Adrenal gland (tissue), 12 donors: Measurements from ENCODE around the gene PAX5. TPM values are rescaled to one million over a fixed set of nuclear protein-coding genes. Genes with fewer than 3 reads are reported as not detected.
"Not testable (repeated sequence)": the region's sequence is repeated elsewhere in the genome, so short reads cannot be mapped to it uniquely, and the experiment has no call there.

Source experiments
- DNase-seq, 7 donors: peaks; one replicate each; pipeline ENCODE4 v3.0.0-alpha.2; 2019 to 2020
- H3K27ac ChIP-seq, 5 donors: fragments of 200-600 bp; sonication (generic) in 4 of 5; 1 replicate in 3 of 5; 2 replicates in 2 of 5; pipeline versions ENCODE4 v1.5.1 to v1.8.0; 2016 to 2020; ENCODE audit warnings: mild to moderate bottlenecking in 1 of 5
- H3K27me3 ChIP-seq: fragments of 200-600 bp; 2 replicates; pipeline ENCODE4 v1.8.0; 2021
- H3K36me3 ChIP-seq, 2 donors: fragments of 200-600 bp; replicated peaks in 1 of 2; 1 replicate in 1 of 2; 2 replicates in 1 of 2; pipeline versions ENCODE4 v1.5.1 to v1.8.0; 2018 to 2022
- H3K4me1 ChIP-seq, 2 donors: fragments of 200-600 bp; replicated peaks in 1 of 2; 1 replicate in 1 of 2; 2 replicates in 1 of 2; pipeline versions ENCODE4 v1.5.1 to v1.8.0; 2018 to 2021
- H3K4me3 ChIP-seq, 4 donors: fragments of 200-600 bp; sonication (generic) in 3 of 4; one replicate each; pipeline ENCODE4 v1.5.1; 2016 to 2018
- H3K9me3 ChIP-seq, 3 donors: fragments of 200-600 bp; sonication (generic) in 1 of 3; replicated peaks in 1 of 3; 1 replicate in 2 of 3; 2 replicates in 1 of 3; pipeline versions ENCODE4 v1.5.1 to v1.8.0; 2016 to 2021
- POLR2A ChIP-seq, 2 donors: fragments of 450-650 bp; IDR thresholded peaks; one replicate each; pipeline ENCODE4 v1.6.1; 2017; ENCODE audit warnings: antibody characterized with exemption in 2 of 2, mild to moderate bottlenecking in 2 of 2, moderate library complexity in 1 of 2
- WGBS, 4 donors: extraction: QIAGEN DNeasy Blood & Tissue Kit in 2 of 4; methylation state at CpG; one replicate each; pipeline versions ENCODE4 v1.1.5 to v1.1.7; 2013 to 2017; 5-methylcytosine and 5-hydroxymethylcytosine counted together
- intact Hi-C, 2 donors: fragments of 100-400 bp; cut with DNase I; formaldehyde crosslinking; loops; one replicate each; pipeline versions ENCODE4 v1.14.1 to v1.15.0; 2022 to 2023
- polyA plus RNA-seq, 3 donors: library from polyadenylated mRNA; stranded (reverse); fragments of 200-250 nt in 2 of 3; fragments of 350-450 nt in 1 of 3; fragmentation: Illumina TruSeq in 1 of 3; extraction: RNeasy Lipid Tissue Mini Kit (QIAGEN cat#74804) in 1 of 3; gene quantifications; one replicate each; pipeline ENCODE4 v1.2.3, GENCODE V29; 2013 to 2014
- total RNA-seq, 9 donors: library from RNA; depleted of rRNA in 4 of 9; stranded (reverse); fragments of >200 nt in 4 of 9; fragments of 120-200 nt in 1 of 9; fragmentation: NEBNext Ultra II Directional in 1 of 9; extraction: Animal tissue kit (Norgen Biotek cat#: 25700) in 1 of 9; gene quantifications; one replicate each; pipeline versions ENCODE4 v1.1.0 to v1.2.4, GENCODE V29; 2013 to 2023
- TF ChIP-seq, protein P1 (sequence below), 6 experiments: fragments of 450-650 bp in 4 of 6; fragments of 200-600 bp in 2 of 6; sonication (generic) in 1 of 6; IDR thresholded peaks; 1 replicate in 5 of 6; 2 replicates in 1 of 6; pipeline versions ENCODE4 v1.5.1 to v1.8.0; 2016 to 2021; ENCODE audit warnings: antibody characterized with exemption in 6 of 6, mild to moderate bottlenecking in 2 of 6, moderate library complexity in 1 of 6
- donor health status: healthy with polysubstance abuse.
- donor health status: Bipolar disorder and iron deficiency.
- donor health status: DM: yes; HTN: yes; CAD: no.
- donor health status: DM: no; HTN: no; CAD: no.
- donor health status: DM: no; HTN: no; CAD: no.
- donor health status: DM: yes; HTN: yes; CAD: no.

The PAX5 gene
- total and polyA plus RNA-seq, 12 donors: under 0.01 to 0.22 (median 0.09) TPM; not detected in 6

DNA sequence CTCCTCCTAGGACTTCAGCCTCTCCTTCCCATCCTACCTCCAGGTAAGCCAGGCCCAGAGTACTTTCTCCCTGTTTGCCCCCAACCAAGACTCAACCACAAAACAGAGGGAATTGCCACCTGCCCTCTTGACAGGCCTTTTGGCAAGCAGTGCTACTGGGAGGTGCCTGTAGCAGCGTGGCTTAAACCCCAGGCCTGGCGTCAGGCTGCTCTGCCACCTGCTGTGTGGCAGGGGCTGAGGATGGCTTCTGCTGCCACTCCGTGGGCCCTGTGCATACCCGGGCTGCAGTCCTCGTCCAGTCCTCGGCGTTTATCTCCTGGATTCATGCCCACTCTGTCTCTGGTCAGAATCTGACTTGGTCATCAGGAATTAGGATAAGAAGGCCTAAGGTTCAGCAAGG, 163.1 kb downstream of the PAX5 start:
- TF ChIP-seq, protein P1, sequence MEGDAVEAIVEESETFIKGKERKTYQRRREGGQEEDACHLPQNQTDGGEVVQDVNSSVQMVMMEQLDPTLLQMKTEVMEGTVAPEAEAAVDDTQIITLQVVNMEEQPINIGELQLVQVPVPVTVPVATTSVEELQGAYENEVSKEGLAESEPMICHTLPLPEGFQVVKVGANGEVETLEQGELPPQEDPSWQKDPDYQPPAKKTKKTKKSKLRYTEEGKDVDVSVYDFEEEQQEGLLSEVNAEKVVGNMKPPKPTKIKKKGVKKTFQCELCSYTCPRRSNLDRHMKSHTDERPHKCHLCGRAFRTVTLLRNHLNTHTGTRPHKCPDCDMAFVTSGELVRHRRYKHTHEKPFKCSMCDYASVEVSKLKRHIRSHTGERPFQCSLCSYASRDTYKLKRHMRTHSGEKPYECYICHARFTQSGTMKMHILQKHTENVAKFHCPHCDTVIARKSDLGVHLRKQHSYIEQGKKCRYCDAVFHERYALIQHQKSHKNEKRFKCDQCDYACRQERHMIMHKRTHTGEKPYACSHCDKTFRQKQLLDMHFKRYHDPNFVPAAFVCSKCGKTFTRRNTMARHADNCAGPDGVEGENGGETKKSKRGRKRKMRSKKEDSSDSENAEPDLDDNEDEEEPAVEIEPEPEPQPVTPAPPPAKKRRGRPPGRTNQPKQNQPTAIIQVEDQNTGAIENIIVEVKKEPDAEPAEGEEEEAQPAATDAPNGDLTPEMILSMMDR (IDR thresholded peaks at IDR 0.05): no peak
- TF ChIP-seq POLR2A (IDR thresholded peaks at IDR 0.05): no peak
- intact Hi-C loops: loop anchor here in 1 of 2 donors (5.0 kb wide), 1 partner anchor 391 kb away; no protein-coding TSS in a partner anchor
- 40 to 53% (median 51%) methylated on average over 4 to 7 of the region's 7 CpGs; no CpG with 5 or more reads in 1 of the 4 donors for WGBS, 4 donors

DNA sequence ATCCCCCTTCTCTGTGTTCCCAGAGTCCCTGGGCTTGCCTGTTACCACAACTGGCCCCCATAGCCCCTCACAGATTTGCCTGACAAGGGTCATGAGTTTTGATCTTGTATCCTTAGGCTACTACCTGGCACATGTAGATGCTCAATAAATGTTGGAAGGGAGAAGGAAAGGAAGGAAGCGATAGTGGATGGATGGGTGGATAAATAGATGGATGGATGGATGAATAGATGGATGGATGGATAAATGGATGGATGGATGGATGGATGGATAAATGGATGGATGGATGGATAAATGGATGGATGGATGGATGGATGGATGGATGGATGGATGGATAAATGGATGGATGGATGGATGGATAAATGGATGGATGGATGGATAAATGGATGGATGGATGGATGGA, 164.5 kb downstream of the PAX5 start:
- not testable (repeated sequence) for H3K9me3 ChIP-seq, H3K27ac ChIP-seq, H3K27me3 ChIP-seq, H3K36me3 ChIP-seq, H3K4me1 ChIP-seq, DNase-seq, H3K4me3 ChIP-seq
- 91 to 100% (median 96%) methylated on average over 1 of the region's 1 CpG for WGBS, 4 donors
- intact Hi-C loops: loop anchor here in 1 of 2 donors (5.0 kb wide), 1 partner anchor 393 kb away; no protein-coding TSS in a partner anchor

More for the DNA sequence above, 163.1 kb downstream of the PAX5 start:
- Histone ChIP-seq H3K9me3 (no peaks in the 10 kb centered on the region), H3K27ac (no peak overlapping the region), H3K27me3 (no peaks in the 10 kb centered on the region), H3K36me3 (no peaks in the 10 kb centered on the region), H3K4me3 (no peak overlapping the region), H3K4me1 (peaks cover 0 to 8% of the 10 kb centered on the region in 2 donors)
- DNase-seq: peak in 6 of 7 donors; percentile 26 to 58 (median 49)

DNA sequence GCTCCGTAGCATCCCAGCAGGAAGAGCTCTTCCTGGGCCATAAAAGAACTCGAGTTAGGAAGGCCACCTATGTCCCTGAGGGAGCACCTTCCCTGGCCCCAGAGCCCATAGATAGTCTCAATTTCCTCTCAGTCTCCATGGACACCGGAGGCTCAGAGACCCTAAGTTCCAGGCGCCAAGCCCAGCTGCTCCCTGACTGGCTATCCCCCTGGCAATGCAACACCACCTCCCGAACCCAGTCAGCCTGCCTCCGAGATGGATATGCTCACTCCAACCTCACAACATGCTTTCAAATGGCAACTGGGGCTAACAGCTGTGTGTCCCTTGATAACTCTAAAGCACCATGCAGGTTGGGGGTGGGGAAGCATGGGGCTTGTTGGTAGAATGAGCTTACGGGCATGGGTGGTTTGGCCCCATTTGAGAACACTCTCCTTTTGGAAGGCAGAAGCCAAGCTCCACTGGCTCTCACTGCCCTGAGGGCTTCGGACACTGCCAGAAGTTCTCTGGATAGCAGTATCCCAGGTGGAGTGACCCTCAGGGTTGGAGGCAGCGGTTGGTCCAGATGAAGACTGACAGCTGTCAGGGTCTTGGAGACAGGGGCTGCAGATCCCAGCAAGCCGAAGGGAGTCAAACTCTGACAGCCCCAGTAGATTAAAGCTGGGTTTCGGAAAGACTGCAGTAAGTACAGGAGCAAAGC, 165.3 kb downstream of the PAX5 start:
- intact Hi-C loops: no loop called here
- H3K27me3 ChIP-seq: no peaks in the 10 kb centered on the region
- no peaks in the 10 kb centered on the region for H3K36me3 ChIP-seq
- WGBS, 4 donors: 71 to 80% (median 75%) methylated on average over 8 to 11 of the region's 11 CpGs
- H3K27ac ChIP-seq: no peak overlapping the region
- H3K4me1 ChIP-seq: peaks cover 0 to 8% of the 10 kb centered on the region in 2 donors
- H3K4me3 ChIP-seq: no peak overlapping the region
- no peak for DNase-seq
- TF ChIP-seq, protein P1 (IDR thresholded peaks at IDR 0.05): no peak
- no peak for TF ChIP-seq POLR2A (IDR thresholded peaks at IDR 0.05)
- H3K9me3 ChIP-seq: no peaks in the 10 kb centered on the region

DNA sequence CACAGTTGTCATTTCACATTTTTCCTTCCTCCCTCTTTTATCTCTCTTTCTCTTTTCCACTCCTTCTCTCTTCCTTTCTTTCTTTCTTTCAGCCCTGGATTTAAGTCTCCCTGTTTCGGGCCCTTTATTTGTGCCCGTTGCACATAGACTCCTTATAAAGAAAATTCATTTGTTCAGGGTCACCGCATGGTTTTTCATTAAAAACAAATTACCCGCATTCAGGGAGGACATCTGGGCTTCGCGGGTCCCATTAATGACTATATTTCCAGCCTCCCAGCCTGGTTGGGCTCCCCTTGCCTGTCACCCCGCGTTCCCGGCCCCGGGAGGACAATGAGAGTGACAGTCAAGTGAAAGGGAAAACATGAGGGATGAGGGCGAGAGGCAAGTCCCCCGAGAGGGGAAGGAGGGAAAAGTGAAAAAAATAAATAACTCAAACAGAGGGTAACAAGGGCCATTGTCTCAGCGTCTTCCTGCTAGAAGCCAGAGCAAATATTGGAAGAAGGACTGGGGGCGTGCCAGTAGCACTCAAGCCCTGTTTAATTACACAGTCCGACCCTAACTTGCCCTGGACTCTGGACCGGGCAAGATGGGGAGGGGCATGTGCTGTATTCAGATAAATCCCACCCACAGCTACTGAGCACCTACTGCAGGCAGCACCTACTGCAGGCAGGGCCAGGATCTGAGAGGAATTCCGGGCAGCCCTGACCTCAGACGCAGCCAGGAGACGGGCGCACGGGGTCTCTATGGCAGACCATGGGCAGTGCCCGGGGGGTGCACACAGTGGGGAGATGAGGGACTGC, 166.2 kb downstream of the PAX5 start:
- Histone ChIP-seq H3K4me1 (peaks cover 0 to 8% of the 10 kb centered on the region in 2 donors), H3K27me3 (no peaks in the 10 kb centered on the region), H3K4me3 (no peak overlapping the region), H3K36me3 (no peaks in the 10 kb centered on the region), H3K9me3 (no peaks in the 10 kb centered on the region), H3K27ac (no peak overlapping the region)
- TF ChIP-seq, protein P1 (IDR thresholded peaks at IDR 0.05): no peak
- TF ChIP-seq POLR2A (IDR thresholded peaks at IDR 0.05): no peak
- no peak for DNase-seq
- intact Hi-C loops: no loop called here
- WGBS, 4 donors: 54 to 69% (median 62%) methylated on average over 20 to 22 of the region's 22 CpGs
